ENCODE measurements around the gene DRG1.
"Not testable (repeated sequence)": the region's sequence is repeated elsewhere in the genome, so short reads cannot be mapped to it uniquely, and the experiment has no call there.

DRG1 gene

GRCh38 chr22:31443516-31443915, 44.1 kb downstream of the DRG1 start:
- no peak for DNase-seq

- no peak for DNase-seq
Measured at GRCh38 chr22:31445642-31446041, 46.2 kb downstream of the DRG1 start.

GRCh38 chr22:31446208-31446607, 46.8 kb downstream of the DRG1 start:
- no peak for DNase-seq

GRCh38 chr22:31446767-31447166, 47.4 kb downstream of the DRG1 start:
- DNase-seq, result no peak

- DNase-seq, result no peak
Measured at GRCh38 chr22:31447337-31447736, 47.9 kb downstream of the DRG1 start.

GRCh38 chr22:31448382-31448781, 49.0 kb downstream of the DRG1 start:
- no peak for DNase-seq

- DNase-seq, result no peak
Measured at GRCh38 chr22:31449506-31449905, 50.1 kb downstream of the DRG1 start.

- peak; percentile 9 to 18 for DNase-seq
Measured at GRCh38 chr22:31451709-31452571, 52.5 kb downstream of the DRG1 start.

GRCh38 chr22:31461699-31462098, 62.3 kb downstream of the DRG1 start:
- DNase-seq, result no peak

- no peak for DNase-seq
Measured at GRCh38 chr22:31465307-31465706, 65.9 kb downstream of the DRG1 start.

- no peak for DNase-seq
Measured at GRCh38 chr22:31474743-31475142, 75.3 kb downstream of the DRG1 start.

- DNase-seq, result no peak
Measured at GRCh38 chr22:31475800-31476199, 76.4 kb downstream of the DRG1 start.

GRCh38 chr22:31477329-31477728, 77.9 kb downstream of the DRG1 start:
- no peak for DNase-seq

GRCh38 chr22:31481129-31481528, 81.7 kb downstream of the DRG1 start:
- DNase-seq, result no peak

- not testable (repeated sequence) for DNase-seq
Measured at GRCh38 chr22:31482470-31482869, 83.1 kb downstream of the DRG1 start.

Measured in inflammatory macrophage treated with lipopolysaccharide for 1 hour (primary cell).